SK-N-SH (cell line): ENCODE data around the gene SMIM28.

ENCODE experiments used
- ELF1 ChIP-seq: IDR thresholded peaks from 2 replicates; pipeline ENCODE4 v1.4.0; 2012
- EZH2phosphoT487 ChIP-seq: fragments of 200-600 bp; sonication (generic); IDR thresholded peaks from 2 replicates; pipeline ENCODE4 v1.6.1; 2017; ENCODE audit warnings: low read depth, mixed run types, mild to moderate bottlenecking, antibody characterized with exemption, moderate library complexity, borderline replicate concordance
- GATA2 ChIP-seq: sonication (generic); formaldehyde crosslinking; IDR thresholded peaks from 2 replicates; pipeline ENCODE4 v1.5.0; 2020; ENCODE audit warnings: mild to moderate bottlenecking, missing genetic modification reagents
- TF ChIP-seq, protein P1 (sequence below): fragments of 200-600 bp; sonication (generic); IDR thresholded peaks from 2 replicates; pipeline ENCODE4 v1.6.1; 2017; ENCODE audit warnings: antibody characterized with exemption, mild to moderate bottlenecking, moderate library complexity

GRCh38 chr6:138343112-138343511, 34.6 kb upstream of the SMIM28 start:
- no peak for TF ChIP-seq EZH2phosphoT487
- TF ChIP-seq ELF1: no peak
- TF ChIP-seq, protein P1, sequence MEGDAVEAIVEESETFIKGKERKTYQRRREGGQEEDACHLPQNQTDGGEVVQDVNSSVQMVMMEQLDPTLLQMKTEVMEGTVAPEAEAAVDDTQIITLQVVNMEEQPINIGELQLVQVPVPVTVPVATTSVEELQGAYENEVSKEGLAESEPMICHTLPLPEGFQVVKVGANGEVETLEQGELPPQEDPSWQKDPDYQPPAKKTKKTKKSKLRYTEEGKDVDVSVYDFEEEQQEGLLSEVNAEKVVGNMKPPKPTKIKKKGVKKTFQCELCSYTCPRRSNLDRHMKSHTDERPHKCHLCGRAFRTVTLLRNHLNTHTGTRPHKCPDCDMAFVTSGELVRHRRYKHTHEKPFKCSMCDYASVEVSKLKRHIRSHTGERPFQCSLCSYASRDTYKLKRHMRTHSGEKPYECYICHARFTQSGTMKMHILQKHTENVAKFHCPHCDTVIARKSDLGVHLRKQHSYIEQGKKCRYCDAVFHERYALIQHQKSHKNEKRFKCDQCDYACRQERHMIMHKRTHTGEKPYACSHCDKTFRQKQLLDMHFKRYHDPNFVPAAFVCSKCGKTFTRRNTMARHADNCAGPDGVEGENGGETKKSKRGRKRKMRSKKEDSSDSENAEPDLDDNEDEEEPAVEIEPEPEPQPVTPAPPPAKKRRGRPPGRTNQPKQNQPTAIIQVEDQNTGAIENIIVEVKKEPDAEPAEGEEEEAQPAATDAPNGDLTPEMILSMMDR: no peak
- TF ChIP-seq GATA2 (CRISPR knock-in tag): no peak
